ENCODE measurements around the gene TGM5.

DNA sequence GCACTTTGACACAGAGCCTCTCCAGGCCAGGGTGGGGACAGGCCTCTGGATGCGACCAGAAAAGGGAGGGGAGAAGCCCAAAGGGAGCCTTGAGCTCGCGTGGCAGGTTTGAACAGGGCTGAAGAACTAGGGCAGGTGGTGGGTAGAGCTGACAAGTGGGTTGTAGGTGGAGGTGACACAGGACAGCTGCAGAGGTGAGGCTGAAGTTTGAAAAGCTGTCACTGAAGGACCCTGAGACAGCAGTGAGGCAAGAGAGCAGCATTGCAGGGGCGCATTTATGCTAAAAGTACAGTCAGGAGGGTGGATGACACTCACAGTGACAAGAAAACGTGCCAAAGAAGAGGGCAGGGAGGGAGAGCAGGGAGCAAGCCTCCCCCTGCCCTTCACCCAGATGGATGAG is 24.1 kb downstream of the TGM5 start:
- no peak for TF ChIP-seq EZH2 (IDR thresholded peaks at IDR 0.05; ENCODE audit: borderline replicate concordance, insufficient read depth, low read depth, low read length, poor library complexity, severe bottlenecking)
- TF ChIP-seq, protein P1, sequence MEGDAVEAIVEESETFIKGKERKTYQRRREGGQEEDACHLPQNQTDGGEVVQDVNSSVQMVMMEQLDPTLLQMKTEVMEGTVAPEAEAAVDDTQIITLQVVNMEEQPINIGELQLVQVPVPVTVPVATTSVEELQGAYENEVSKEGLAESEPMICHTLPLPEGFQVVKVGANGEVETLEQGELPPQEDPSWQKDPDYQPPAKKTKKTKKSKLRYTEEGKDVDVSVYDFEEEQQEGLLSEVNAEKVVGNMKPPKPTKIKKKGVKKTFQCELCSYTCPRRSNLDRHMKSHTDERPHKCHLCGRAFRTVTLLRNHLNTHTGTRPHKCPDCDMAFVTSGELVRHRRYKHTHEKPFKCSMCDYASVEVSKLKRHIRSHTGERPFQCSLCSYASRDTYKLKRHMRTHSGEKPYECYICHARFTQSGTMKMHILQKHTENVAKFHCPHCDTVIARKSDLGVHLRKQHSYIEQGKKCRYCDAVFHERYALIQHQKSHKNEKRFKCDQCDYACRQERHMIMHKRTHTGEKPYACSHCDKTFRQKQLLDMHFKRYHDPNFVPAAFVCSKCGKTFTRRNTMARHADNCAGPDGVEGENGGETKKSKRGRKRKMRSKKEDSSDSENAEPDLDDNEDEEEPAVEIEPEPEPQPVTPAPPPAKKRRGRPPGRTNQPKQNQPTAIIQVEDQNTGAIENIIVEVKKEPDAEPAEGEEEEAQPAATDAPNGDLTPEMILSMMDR (IDR thresholded peaks at IDR 0.05), result no peak
